Parathyroid adenoma (tissue), 2 donors: ENCODE measurements around the gene EOGT.

Source experiments
- H2AFZ ChIP-seq: fragments of 300-600 bp; sonication (generic); one replicate; pipeline ENCODE4 v1.7.0; 2017; ENCODE audit warnings: antibody characterized with exemption, mild to moderate bottlenecking
- H3K27ac ChIP-seq: fragments of 300-600 bp; sonication (generic); one replicate; pipeline ENCODE4 v1.7.0; 2017
- H3K27me3 ChIP-seq: fragments of 300-600 bp; sonication (generic); one replicate; pipeline ENCODE4 v1.7.0; 2017; ENCODE audit warnings: low read length; ENCODE audit not compliant: control insufficient read depth, insufficient read depth
- H3K36me3 ChIP-seq: fragments of 300-600 bp; sonication (generic); one replicate; pipeline ENCODE4 v1.7.0; 2017; ENCODE audit warnings: low read length; ENCODE audit not compliant: control insufficient read depth, insufficient read depth
- H3K4me1 ChIP-seq: fragments of 300-600 bp; sonication (generic); one replicate; pipeline ENCODE4 v1.7.0; 2017; ENCODE audit warnings: control low read depth
- H3K4me2 ChIP-seq: fragments of 300-600 bp; sonication (generic); one replicate; pipeline ENCODE4 v1.7.0; 2017; ENCODE audit warnings: low read length
- H3K4me3 ChIP-seq: fragments of 300-600 bp; sonication (generic); one replicate; pipeline ENCODE4 v1.7.0; 2017; ENCODE audit warnings: low read depth, low read length
- H3K79me2 ChIP-seq: fragments of 300-600 bp; sonication (generic); one replicate; pipeline ENCODE4 v1.7.0; 2017; ENCODE audit warnings: control low read depth
- H3K9ac ChIP-seq: fragments of 300-600 bp; sonication (generic); one replicate; pipeline ENCODE4 v1.7.0; 2017; ENCODE audit warnings: mild to moderate bottlenecking
- H3K9me3 ChIP-seq: fragments of 300-600 bp; sonication (generic); one replicate; pipeline ENCODE4 v1.7.0; 2017; ENCODE audit warnings: low read length; ENCODE audit not compliant: control insufficient read depth
- CTCF ChIP-seq: fragments of 300-600 bp; sonication (generic); IDR thresholded peaks from one replicate; pipeline ENCODE4 v1.7.0; 2017; ENCODE audit warnings: antibody characterized with exemption, mild to moderate bottlenecking
- donor health status: primary hyperparathyroidism.

Gene EOGT

GRCh38 chr3:69005791-69006482 lies 7.5 kb downstream of the EOGT start:
- H3K36me3 ChIP-seq: no peaks in the 10 kb centered on the region
- no peak overlapping the region for H2AFZ ChIP-seq
- H3K79me2 ChIP-seq: no peaks in the 10 kb centered on the region
- H3K4me3 ChIP-seq: no peak overlapping the region
- H3K9me3 ChIP-seq: no peaks in the 10 kb centered on the region
- H3K27ac ChIP-seq: no peak overlapping the region
- H3K4me2 ChIP-seq: no peak overlapping the region
- no peak overlapping the region for H3K9ac ChIP-seq
- TF ChIP-seq CTCF: no peak
- no peaks in the 10 kb centered on the region for H3K4me1 ChIP-seq
- no peaks in the 10 kb centered on the region for H3K27me3 ChIP-seq

GRCh38 chr3:69005071-69005790 lies 8.3 kb downstream of the EOGT start:
- H3K36me3 ChIP-seq: no peaks in the 10 kb centered on the region
- no peaks in the 10 kb centered on the region for H3K4me1 ChIP-seq
- no peak overlapping the region for H3K9ac ChIP-seq
- no peak overlapping the region for H3K4me3 ChIP-seq
- H2AFZ ChIP-seq: no peak overlapping the region
- no peaks in the 10 kb centered on the region for H3K9me3 ChIP-seq
- H3K79me2 ChIP-seq: no peaks in the 10 kb centered on the region
- H3K27ac ChIP-seq: no peak overlapping the region
- H3K27me3 ChIP-seq: no peaks in the 10 kb centered on the region
- TF ChIP-seq CTCF: no peak
- no peak overlapping the region for H3K4me2 ChIP-seq

GRCh38 chr3:69004138-69004537 lies 9.3 kb downstream of the EOGT start:
- Histone ChIP-seq H3K36me3 (no peaks in the 10 kb centered on the region), H3K4me3 (no peak overlapping the region), H3K27ac (no peak overlapping the region), H3K4me2 (no peak overlapping the region), H3K9me3 (no peaks in the 10 kb centered on the region), H3K4me1 (no peaks in the 10 kb centered on the region), H2AFZ (no peak overlapping the region), H3K9ac (no peak overlapping the region), H3K79me2 (no peaks in the 10 kb centered on the region), H3K27me3 (no peaks in the 10 kb centered on the region)
- no peak for TF ChIP-seq CTCF

- H3K36me3 ChIP-seq: no peaks in the 10 kb centered on the region
- no peak for TF ChIP-seq CTCF
- H3K9ac ChIP-seq: no peak overlapping the region
- H3K9me3 ChIP-seq: no peaks in the 10 kb centered on the region
- H3K27me3 ChIP-seq: no peaks in the 10 kb centered on the region
- no peak overlapping the region for H3K4me3 ChIP-seq
- H3K79me2 ChIP-seq: no peaks in the 10 kb centered on the region
- no peak overlapping the region for H3K4me2 ChIP-seq
- H2AFZ ChIP-seq: no peak overlapping the region
- no peak overlapping the region for H3K27ac ChIP-seq
- no peaks in the 10 kb centered on the region for H3K4me1 ChIP-seq
Measured at GRCh38 chr3:68999605-69000004, 13.9 kb downstream of the EOGT start.
